H1 (cell line): ENCODE results near the gene ZNF618. TPM values are rescaled to one million over a fixed set of nuclear protein-coding genes. Genes with fewer than 3 reads are reported as not detected.

ENCODE experiments used
- RBBP5 ChIP-seq: IDR thresholded peaks from 2 replicates; pipeline ENCODE4 v1.7.1; 2012; ENCODE audit warnings: low read depth, mild to moderate bottlenecking, inconsistent platforms, low read length, moderate library complexity, borderline replicate concordance
- SIX5 ChIP-seq: IDR thresholded peaks from 2 replicates; pipeline ENCODE4 v1.6.1; 2011; ENCODE audit warnings: mild to moderate bottlenecking, low read depth, low read length
- SP1 ChIP-seq: IDR thresholded peaks from 2 replicates; pipeline ENCODE4 v1.6.1; 2011; ENCODE audit warnings: low read depth, low read length
- polyA plus RNA-seq, 7 experiments: library from polyadenylated mRNA; depleted of rRNA in 3 of 7; stranded (reverse) in 5 of 7; unstranded in 2 of 7; fragments of >200 nt in 5 of 7; fragments of 200-250 nt in 2 of 7; gene quantifications; 1 replicate in 5 of 7; 2 replicates in 1 of 7; 4 replicates in 1 of 7; pipeline versions ENCODE4 v1.2.1 to v1.2.3, GENCODE V29; 2011 to 2013; ENCODE audit warnings: missing spikeins in 2 of 7, mixed read lengths in 2 of 7
- total RNA-seq: library from RNA; stranded (reverse); fragmentation: NEBNext Ultra II Directional; extraction: Animal tissue kit (Norgen Biotek cat#: 25700); gene quantifications from 2 replicates; pipeline ENCODE4 v1.2.1, GENCODE V29; 2021

The ZNF618 gene
- total and polyA plus RNA-seq, 2 of the 8 experiments (the other 6 are each of a cell fraction or from before 2014, with no cell fraction given), result 9.6 to 28.5 TPM

DNA sequence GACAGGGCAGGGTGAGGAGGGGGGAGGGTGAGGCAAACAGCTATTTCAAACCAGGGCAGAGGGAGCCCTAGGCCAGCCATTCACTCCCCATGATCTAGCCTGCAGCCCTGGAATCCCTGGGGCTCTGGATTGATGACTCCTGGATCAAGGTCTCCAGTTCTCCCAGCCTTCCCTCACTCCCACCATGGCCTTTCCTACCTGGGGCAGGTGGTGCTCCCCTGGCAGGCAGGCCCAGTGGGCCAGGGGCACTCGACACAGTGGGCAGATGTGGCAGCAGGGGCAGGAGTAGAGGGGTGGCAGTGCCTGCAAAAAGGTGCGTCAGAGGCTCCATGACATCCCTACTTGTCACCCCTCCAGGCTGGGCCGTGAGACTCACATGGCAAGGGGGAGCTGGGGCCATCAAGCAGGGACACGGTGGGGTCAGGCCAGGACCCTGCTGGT lies 216.9 kb downstream of the ZNF618 start (continued):
- no peak for TF ChIP-seq SIX5
- TF ChIP-seq RBBP5, result no peak
- no peak for TF ChIP-seq SP1
- TF ChIP-seq, all 59 proteins: peak for 0
